ENCODE measurements around the gene NUCKS1.

NUCKS1 gene

DNA sequence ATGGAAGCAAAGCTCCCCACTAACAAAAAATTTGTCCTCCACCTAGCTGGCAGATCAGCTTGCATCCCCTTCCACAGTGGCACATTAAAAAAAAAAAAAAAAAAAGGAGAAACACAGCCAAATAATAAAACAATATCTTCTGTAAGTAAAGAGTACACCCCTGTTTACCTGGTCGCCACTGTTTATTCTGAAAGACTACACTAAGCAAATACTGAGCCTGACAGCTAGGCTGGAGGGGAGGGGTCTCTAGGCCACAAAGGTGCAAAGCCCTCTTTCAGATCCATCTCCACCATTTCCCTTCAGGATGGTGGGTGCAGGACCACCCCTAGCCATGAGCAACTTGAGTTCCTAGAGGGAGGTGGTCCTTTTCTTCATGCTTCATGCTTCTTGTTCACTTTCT, 46.9 kb downstream of the NUCKS1 start:
- POLR2A ChIA-PET: no interaction called here
- TF ChIP-seq, protein P1, sequence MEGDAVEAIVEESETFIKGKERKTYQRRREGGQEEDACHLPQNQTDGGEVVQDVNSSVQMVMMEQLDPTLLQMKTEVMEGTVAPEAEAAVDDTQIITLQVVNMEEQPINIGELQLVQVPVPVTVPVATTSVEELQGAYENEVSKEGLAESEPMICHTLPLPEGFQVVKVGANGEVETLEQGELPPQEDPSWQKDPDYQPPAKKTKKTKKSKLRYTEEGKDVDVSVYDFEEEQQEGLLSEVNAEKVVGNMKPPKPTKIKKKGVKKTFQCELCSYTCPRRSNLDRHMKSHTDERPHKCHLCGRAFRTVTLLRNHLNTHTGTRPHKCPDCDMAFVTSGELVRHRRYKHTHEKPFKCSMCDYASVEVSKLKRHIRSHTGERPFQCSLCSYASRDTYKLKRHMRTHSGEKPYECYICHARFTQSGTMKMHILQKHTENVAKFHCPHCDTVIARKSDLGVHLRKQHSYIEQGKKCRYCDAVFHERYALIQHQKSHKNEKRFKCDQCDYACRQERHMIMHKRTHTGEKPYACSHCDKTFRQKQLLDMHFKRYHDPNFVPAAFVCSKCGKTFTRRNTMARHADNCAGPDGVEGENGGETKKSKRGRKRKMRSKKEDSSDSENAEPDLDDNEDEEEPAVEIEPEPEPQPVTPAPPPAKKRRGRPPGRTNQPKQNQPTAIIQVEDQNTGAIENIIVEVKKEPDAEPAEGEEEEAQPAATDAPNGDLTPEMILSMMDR (IDR thresholded peaks at IDR 0.05; ENCODE audit: insufficient read depth, low read length, missing control alignments): no peak
- CTCF ChIA-PET: interaction anchor here (1.0 to 12.8 kb wide), 4 partner anchors 8 to 48 kb away, joined by 3 to 141 read pairs (median 14); no protein-coding TSS in a partner anchor
- no peak overlapping the region for H3K4me3 ChIP-seq (ENCODE audit: low read depth, low read length)
- DNase-seq (ENCODE audit: low read depth, low spot score): no peak

DNA sequence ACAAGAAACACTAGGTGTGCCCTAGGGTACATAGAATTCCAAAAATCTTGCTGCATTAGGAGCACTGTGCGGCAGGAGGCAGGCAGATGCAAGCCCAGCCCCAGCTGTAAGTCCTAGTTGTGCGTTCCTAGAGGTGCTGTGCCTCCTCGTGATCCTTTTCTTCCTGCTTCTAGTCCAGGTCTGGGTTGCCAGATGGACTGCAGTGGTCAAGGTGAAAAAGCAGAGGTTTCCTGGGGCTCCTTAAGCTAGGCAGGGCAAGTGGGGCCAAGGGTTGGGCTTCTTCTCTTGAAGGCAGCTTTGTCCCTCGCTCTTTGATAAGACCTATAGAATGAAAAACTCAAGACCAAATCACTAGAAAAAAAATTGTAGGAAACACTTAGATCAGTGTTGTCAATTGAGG, 48.1 kb downstream of the NUCKS1 start:
- CTCF ChIA-PET: interaction anchor here (1.4 to 12.8 kb wide), 4 partner anchors 10 to 110 kb away, joined by 3 to 141 read pairs (median 10); no protein-coding TSS in a partner anchor
- DNase-seq (ENCODE audit: low read depth, low spot score): no peak
- POLR2A ChIA-PET: no interaction called here
- no peak overlapping the region for H3K4me3 ChIP-seq (ENCODE audit: low read depth, low read length)
- TF ChIP-seq, protein P1 (IDR thresholded peaks at IDR 0.05; ENCODE audit: insufficient read depth, low read length, missing control alignments): no peak

DNA sequence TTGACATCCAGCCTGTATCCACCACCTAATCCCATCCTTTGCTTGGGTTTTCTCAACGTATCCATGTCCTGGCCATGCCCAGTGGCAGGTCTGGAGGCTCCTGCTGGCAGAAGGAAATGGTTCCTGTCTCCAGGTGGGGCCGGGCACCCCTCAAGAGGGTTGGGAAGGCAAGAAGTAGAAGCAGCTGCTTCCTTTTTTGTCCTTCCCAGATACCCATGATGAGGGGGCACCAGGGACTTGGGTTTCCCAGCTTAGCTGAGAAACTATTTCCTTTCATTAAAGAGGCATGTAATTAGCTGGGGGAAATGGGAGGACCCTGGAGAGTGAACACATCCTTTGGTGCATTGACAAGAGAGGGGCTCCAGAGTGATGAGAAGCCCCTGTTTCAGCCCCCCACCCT, 48.6 kb downstream of the NUCKS1 start:
- DNase-seq (ENCODE audit: low read depth, low spot score): no peak
- ChIA-PET POLR2A (no interaction called here), CTCF (interaction anchor here (1.0 to 12.8 kb wide), 5 partner anchors 10 to 177 kb away, joined by 3 to 141 read pairs (median 4); no protein-coding TSS in a partner anchor)
- TF ChIP-seq, protein P1 (IDR thresholded peaks at IDR 0.05; ENCODE audit: insufficient read depth, low read length, missing control alignments): no peak
- no peak overlapping the region for H3K4me3 ChIP-seq (ENCODE audit: low read depth, low read length)

DNA sequence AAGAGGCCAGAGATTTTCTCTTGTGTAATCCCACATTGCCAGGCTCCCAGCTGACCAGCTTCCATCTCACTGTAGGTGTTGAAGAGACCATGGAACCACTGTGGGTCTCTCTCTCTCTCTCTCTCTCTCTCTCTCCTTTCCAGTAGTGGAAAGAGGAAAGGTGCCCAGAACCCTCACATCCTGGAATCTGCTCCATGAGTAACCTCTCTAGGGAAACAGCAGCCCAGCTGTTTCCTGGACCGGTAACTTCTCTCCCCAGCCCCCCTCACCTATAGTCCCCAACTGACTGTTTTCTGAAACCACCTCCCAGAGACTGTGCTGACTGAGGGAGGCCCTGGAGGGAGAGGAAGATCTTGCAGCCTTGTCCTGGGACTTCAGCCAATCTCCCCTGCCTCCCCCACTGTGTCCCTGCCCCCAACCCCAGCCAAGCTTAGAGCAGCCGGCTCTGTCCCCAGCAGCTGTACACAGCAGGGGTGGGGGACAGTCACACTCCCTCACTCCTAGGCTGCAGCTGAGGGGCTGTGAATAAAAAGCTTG, 49.0 kb downstream of the NUCKS1 start:
- H3K4me3 ChIP-seq (ENCODE audit: low read depth, low read length): no peak overlapping the region
- no peak for DNase-seq (ENCODE audit: low read depth, low spot score)
- ChIA-PET CTCF (interaction anchor here (0.8 to 12.8 kb wide), 4 partner anchors 11 to 277 kb away, joined by 3 to 141 read pairs (median 10); no protein-coding TSS in a partner anchor), POLR2A (no interaction called here)
- TF ChIP-seq, protein P1 (IDR thresholded peaks at IDR 0.05; ENCODE audit: insufficient read depth, low read length, missing control alignments): no peak

DNA sequence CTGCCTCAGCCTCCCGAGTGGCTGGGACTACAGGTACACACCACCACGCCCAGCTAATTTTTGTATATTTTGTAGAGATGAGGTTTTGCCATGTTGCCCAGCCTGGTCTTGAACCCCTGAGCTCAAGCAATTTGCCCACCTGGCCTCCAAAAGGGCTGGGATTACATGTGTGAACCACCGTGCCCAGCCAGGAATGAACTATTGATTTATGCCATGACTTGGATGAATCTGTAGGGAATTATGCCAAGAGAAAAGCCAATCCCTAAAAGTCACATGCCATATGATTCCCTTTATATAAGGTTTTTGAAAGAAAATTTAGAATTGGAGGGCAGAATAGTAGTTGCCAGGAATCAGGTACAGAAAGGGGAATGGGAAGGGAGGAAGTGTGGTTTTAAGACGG, 50.6 kb downstream of the NUCKS1 start:
- TF ChIP-seq, protein P1 (IDR thresholded peaks at IDR 0.05; ENCODE audit: insufficient read depth, low read length, missing control alignments): no peak
- no peak overlapping the region for H3K4me3 ChIP-seq (ENCODE audit: low read depth, low read length)
- no peak for DNase-seq (ENCODE audit: low read depth, low spot score)
- POLR2A ChIA-PET: no interaction called here
- CTCF ChIA-PET: interaction anchor here (1.0 to 12.8 kb wide), 2 partner anchors 12 to 41 kb away, joined by 5 to 141 read pairs; no protein-coding TSS in a partner anchor

DNA sequence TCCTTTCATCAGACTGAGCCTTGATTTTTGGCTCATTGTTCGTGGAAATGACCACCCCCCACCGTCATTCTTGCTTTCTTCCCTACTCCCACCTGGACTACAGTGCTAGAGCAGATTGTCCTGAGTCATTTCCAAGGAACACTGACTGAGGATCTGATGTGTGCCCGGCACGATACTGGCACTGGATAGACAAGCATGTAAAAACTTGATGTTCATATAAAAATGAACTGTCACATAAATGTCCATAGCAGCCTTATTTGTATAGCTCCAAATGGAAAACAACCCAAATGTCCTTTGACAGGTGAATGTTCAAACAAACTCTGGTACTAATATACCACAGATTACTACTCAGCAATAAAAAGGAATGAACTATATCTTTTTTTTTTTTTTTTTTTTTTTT, 51.1 kb downstream of the NUCKS1 start:
- POLR2A ChIA-PET: no interaction called here
- CTCF ChIA-PET: interaction anchor here (1.0 to 12.8 kb wide), 2 partner anchors 13 to 40 kb away, joined by 5 to 141 read pairs; no protein-coding TSS in a partner anchor
- TF ChIP-seq, protein P1 (IDR thresholded peaks at IDR 0.05; ENCODE audit: insufficient read depth, low read length, missing control alignments): no peak
- no peak overlapping the region for H3K4me3 ChIP-seq (ENCODE audit: low read depth, low read length)
- DNase-seq (ENCODE audit: low read depth, low spot score): no peak
